Effector memory CD4-positive, alpha-beta T cell (primary cell): ENCODE measurements around the gene IRAK2.
"Not testable (repeated sequence)": the region's sequence is repeated elsewhere in the genome, so short reads cannot be mapped to it uniquely, and the experiment has no call there.

Experiments
- DNase-seq, 3 donors: peaks; one replicate each; pipeline ENCODE4 v3.0.0-alpha.2; 2020
- H3K27ac ChIP-seq: 2 replicates; pipeline ENCODE4 v1.7.0; 2013; ENCODE audit warnings: mild to moderate bottlenecking, low read length, moderate library complexity; ENCODE audit not compliant: insufficient read depth, poor library complexity, severe bottlenecking
- H3K27me3 ChIP-seq: replicated peaks from 2 replicates; pipeline ENCODE4 v1.7.0; 2013; ENCODE audit warnings: mild to moderate bottlenecking, low read length; ENCODE audit not compliant: insufficient read depth, control insufficient read depth, poor library complexity, severe bottlenecking
- H3K36me3 ChIP-seq: 2 replicates; pipeline ENCODE4 v1.7.0; 2013; ENCODE audit warnings: mild to moderate bottlenecking, low read length, moderate library complexity; ENCODE audit not compliant: control insufficient read depth, insufficient read depth
- H3K4me1 ChIP-seq: 2 replicates; pipeline ENCODE4 v1.7.0; 2013; ENCODE audit warnings: low read length, mild to moderate bottlenecking; ENCODE audit not compliant: control insufficient read depth, insufficient read depth, poor library complexity, severe bottlenecking
- H3K4me3 ChIP-seq: 2 replicates; pipeline ENCODE4 v1.7.0; 2013; ENCODE audit warnings: low read length, low read depth, mild to moderate bottlenecking; ENCODE audit not compliant: insufficient read depth, poor library complexity, severe bottlenecking
- H3K9me3 ChIP-seq: 2 replicates; pipeline ENCODE4 v1.7.0; 2013; ENCODE audit warnings: mild to moderate bottlenecking, low read length, moderate library complexity; ENCODE audit not compliant: control insufficient read depth

IRAK2 gene

DNA sequence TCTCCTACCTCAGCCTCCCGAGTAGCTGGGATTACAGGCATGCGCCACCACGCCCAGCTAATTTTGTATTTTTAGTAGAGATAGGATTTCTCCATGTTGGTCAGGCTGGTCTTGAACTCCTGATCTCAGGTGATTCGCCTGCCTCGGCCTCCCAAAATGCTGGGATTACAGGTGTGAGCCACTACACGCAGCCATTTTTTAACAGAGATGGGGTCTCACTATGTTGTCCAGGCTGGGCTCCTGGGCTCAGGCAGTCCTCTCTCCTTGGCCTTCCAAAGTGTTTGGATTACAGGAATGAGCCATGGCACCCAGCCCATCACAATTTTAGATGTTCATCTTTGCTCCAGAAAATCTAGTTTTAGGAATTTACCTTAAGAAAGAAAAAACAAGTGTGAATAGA is 6.2 kb upstream of the IRAK2 start:
- H3K4me1 ChIP-seq, H3K36me3 ChIP-seq, H3K27me3 ChIP-seq, H3K9me3 ChIP-seq, DNase-seq, H3K27ac ChIP-seq, H3K4me3 ChIP-seq: not testable (repeated sequence)

DNA sequence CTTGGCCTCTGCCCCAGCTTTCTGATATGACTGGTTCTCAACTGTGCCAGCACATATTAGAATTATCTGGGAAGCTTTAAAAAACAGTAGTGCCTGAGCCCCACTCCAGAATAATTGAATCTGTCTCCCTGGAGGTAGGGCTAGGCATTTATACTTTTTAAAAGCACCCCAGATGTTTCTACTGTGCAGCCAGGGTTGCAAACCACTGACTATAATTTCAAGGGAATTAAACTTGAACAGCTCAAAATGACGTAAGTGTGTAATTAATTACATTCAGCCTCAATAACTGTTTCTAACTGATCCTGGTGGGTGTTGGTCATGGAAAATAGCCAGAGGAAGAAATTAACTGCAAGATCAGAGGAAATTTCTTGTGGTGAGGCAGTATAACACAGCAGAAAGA is 4.4 kb upstream of the IRAK2 start:
- Histone ChIP-seq H3K4me1 (peaks cover 3% of the 10 kb centered on the region), H3K4me3 (no peak overlapping the region), H3K27ac (no peak overlapping the region), H3K36me3 (no peaks in the 10 kb centered on the region), H3K27me3 (no peaks in the 10 kb centered on the region), H3K9me3 (no peaks in the 10 kb centered on the region)
- DNase-seq: no peak

DNA sequence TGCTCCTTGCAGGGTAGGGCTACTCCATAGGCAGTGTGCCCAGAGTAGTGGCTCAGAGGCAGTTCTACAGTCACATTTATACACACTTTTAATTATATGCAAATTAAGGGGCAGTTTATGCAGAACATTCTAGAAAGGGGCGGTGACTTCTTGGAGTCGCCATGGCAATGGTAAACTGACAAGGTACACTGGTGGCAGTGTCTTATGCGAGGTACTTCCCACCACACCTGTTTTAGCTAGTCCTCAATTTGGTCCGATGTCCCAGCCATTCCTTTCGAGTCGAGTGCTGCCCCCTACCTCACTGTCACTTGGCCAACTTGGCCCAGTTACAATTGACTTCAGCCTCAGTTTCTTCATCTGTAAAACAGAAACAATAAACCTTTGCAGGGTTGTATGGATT is 3.8 kb upstream of the IRAK2 start:
- no peak overlapping the region for H3K4me3 ChIP-seq
- H3K36me3 ChIP-seq: no peaks in the 10 kb centered on the region
- no peaks in the 10 kb centered on the region for H3K9me3 ChIP-seq
- no peak for DNase-seq
- H3K4me1 ChIP-seq: peaks cover 4% of the 10 kb centered on the region
- no peaks in the 10 kb centered on the region for H3K27me3 ChIP-seq
- no peak overlapping the region for H3K27ac ChIP-seq

DNA sequence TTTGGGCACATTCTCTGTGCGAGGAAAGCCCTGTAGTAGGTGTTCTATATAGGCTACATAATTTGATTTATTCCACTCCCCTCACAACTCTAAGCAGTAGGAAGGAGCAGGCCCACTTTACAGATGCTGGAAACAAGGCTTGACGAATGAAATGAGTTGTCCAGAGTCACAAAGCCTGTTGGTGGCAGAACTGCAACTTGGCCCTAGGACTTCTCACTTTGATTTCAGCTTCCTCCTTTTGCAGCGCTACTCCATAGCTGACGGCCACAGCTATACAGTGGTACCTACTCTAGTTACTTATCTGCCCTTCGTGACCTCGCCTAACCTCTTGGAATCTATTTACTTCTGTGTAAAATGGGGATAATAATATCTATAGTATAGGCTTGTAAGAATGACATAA is 2.5 kb upstream of the IRAK2 start:
- no peak overlapping the region for H3K27ac ChIP-seq
- H3K9me3 ChIP-seq: no peaks in the 10 kb centered on the region
- DNase-seq: no peak
- no peak overlapping the region for H3K4me3 ChIP-seq
- H3K27me3 ChIP-seq: no peaks in the 10 kb centered on the region
- H3K36me3 ChIP-seq: no peaks in the 10 kb centered on the region
- peaks cover 4% of the 10 kb centered on the region for H3K4me1 ChIP-seq

DNA sequence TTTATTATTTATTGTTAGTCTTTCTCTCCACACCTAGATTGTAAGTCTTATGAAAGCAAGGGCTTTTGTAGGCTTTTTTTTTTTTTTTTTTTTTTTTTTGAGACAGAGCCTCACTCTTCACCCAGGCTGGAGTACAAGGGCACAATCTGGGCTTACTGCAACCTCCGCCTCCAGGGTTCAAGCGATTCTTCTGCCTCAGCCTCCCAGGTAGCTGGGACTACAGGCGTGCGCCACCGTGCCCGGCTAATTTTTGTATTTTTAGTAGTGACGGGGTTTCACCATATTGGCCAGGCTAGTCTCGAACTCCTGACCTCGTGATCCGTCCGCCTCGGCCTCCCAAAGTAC is 546 bp upstream of the IRAK2 start:
- H3K4me3 ChIP-seq: peak overlapping the region; percentile 98
- H3K9me3 ChIP-seq, H3K27me3 ChIP-seq, H3K4me1 ChIP-seq, H3K36me3 ChIP-seq, DNase-seq: not testable (repeated sequence)
- peak overlapping the region; percentile 73 for H3K27ac ChIP-seq

DNA sequence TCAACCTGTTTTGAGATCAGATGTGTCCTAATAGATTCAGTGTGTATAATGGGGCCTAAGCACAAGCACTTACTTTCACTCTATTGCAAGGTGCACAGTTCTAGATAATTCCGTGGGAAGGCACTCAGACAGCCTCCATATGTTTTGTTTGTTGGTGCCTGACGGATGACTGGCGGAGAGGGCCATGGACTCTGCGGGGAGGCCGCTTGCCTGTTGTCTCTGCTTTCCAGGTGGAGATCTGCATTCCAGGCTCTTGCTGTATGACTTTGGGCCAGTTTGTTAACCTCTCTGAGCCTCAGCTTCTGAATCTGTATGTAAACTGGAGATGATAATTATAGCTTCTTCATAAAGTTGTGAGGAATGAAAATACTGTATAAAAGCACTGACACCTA is 1.5 kb downstream of the IRAK2 start:
- Histone ChIP-seq H3K36me3 (no peaks in the 10 kb centered on the region), H3K9me3 (peaks cover 5% of the 10 kb centered on the region), H3K4me1 (peaks cover 4% of the 10 kb centered on the region), H3K27me3 (no peaks in the 10 kb centered on the region), H3K27ac (no peak overlapping the region), H3K4me3 (no peak overlapping the region)
- no peak for DNase-seq

DNA sequence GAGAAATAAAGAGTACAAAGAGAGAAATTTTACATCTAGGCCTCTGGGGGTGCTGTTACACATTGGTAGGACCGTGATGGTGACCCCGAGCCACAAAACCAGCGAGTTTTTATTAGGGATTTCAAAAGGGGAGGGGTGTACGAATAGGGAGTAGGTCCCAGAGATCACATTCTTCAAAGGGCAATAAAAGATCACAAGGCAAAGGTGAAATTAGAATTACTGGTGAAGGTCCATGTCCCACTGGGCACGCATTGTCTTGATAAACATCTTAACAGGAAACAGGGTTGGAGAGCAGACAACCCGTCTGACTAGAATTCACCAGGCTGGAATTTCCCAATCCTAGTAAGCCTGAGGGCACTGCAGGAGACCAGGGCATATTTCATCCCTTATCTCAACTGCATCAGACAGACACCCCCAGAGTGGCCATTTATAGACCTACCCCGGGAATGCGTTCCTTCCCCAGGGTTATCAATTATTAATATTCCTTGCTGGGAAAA is 4.3 kb downstream of the IRAK2 start:
- DNase-seq: no peak
- Histone ChIP-seq H3K4me1 (peaks cover 4% of the 10 kb centered on the region), H3K36me3 (no peaks in the 10 kb centered on the region), H3K9me3 (peaks cover 5% of the 10 kb centered on the region), H3K27me3 (no peaks in the 10 kb centered on the region), H3K27ac (no peak overlapping the region), H3K4me3 (no peak overlapping the region)

DNA sequence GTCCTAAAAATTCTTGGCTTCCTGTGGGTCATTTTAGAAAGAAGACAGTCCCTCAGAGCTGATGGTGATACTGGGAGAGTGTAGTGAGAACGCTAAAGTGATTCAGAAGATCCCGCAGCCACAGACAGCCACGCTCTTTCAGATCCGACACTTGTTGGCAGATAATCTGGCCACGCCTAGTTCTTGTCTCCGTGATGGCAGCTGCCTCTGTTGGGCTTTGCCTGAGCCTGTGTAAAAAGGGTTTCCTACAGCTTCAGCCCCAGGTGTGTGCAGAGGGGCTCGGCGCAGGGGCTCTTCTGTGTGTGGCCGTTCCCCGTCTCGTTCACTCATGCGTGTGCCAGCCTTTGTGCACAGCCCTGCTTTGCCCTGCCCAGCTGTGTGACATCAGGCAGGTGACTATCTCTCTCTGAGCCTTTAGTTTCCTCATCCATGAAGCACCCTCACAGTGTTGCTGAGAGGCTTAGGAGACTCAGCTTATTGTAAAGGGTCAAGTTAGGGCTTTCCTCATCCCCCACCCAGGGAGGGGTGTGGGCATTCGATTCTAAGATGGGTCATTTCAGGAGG is 6.3 kb downstream of the IRAK2 start:
- H3K27ac ChIP-seq: no peak overlapping the region

DNA sequence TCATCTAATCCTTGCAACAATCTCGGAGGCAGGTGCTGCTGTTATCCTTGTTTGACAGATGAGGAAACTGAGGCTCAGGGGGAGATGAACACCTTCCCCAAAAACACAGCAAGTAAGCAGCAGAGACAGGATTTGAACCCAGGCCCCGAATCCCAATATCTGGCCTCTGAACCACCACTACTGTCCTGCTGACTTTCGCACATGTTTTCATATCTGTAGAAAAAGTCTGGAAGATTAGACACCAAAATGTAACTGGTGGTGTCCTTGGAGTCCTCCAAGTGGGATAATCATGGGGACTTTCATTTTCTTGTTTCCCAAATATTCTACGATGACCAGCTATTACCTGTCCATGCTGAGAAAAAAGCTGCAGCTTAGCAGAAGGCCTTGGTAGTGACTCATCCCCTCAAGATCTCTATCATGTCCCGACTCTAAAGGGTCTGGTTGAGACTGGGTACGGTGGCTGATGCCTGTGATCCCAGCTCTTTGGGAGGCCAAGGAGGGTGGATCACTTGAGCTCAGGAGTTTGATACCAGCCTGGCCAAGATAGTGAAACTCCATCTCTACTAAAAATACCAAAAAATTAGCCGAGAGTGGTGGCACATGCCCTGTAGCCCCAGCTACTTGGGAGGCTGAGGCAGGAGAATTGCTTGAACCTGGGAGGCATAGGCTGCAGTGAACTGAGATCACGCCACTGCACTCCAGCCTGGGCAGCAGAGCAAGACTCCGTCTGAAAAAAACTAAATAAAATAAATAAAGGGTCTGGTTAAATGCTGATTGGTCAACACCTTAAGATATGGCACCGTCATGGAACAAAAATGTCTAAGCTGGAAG is 8.6 kb downstream of the IRAK2 start:
- peaks cover 5% of the 10 kb centered on the region for H3K9me3 ChIP-seq
- H3K27me3 ChIP-seq: no peaks in the 10 kb centered on the region
- H3K36me3 ChIP-seq: no peaks in the 10 kb centered on the region
- no peaks in the 10 kb centered on the region for H3K4me1 ChIP-seq
- H3K27ac ChIP-seq: no peak overlapping the region
- DNase-seq: no peak
- H3K4me3 ChIP-seq: no peak overlapping the region

More for the DNA sequence above, 6.3 kb downstream of the IRAK2 start:
- Histone ChIP-seq H3K36me3 (no peaks in the 10 kb centered on the region), H3K4me3 (no peak overlapping the region), H3K27me3 (no peaks in the 10 kb centered on the region), H3K4me1 (no peaks in the 10 kb centered on the region), H3K9me3 (peaks cover 5% of the 10 kb centered on the region)
- no peak for DNase-seq

DNA sequence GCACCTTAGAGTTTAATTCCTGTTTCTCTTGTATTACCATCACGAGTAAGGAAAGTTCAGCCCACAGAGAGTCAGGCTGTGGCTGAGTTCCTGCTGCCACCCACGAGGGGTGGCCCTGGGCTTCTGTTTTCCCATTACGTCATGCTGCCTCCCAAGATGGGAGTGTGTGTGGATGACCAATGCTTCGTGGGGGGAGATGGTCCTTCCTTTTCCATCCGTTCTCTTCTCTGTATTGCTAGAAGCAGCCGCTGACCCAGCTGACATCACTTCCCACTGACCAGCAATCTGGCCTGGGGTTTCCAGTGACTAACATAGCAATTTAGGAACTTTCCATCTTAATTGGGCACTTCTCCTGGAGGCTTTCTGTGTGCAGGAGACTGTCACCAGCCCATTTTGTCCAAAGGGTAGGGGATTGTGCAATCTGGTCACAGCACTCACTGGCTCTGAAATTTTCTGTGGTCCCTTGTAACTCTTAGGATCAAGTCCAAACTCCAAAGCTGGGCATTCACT is 9.3 kb downstream of the IRAK2 start:
- DNase-seq: no peak
- Histone ChIP-seq H3K36me3 (no peaks in the 10 kb centered on the region), H3K27ac (no peak overlapping the region), H3K4me3 (no peak overlapping the region), H3K9me3 (no peaks in the 10 kb centered on the region), H3K27me3 (no peaks in the 10 kb centered on the region), H3K4me1 (no peaks in the 10 kb centered on the region)
